KMS-11 (cell line): ENCODE measurements around the gene EDIL3.

ENCODE experiments used
- H2AFZ ChIP-seq: fragments of 200-600 bp; sonication (generic); 2 replicates; pipeline ENCODE4 v1.6.1; 2016; ENCODE audit warnings: antibody characterized with exemption, mixed run types, low read depth
- H3K27ac ChIP-seq: fragments of 200-600 bp; sonication (generic); 2 replicates; pipeline ENCODE4 v1.6.1; 2016; ENCODE audit warnings: mild to moderate bottlenecking, mixed run types
- H3K27me3 ChIP-seq: fragments of 200-600 bp; sonication (generic); 2 replicates; pipeline ENCODE4 v1.6.1; 2017; ENCODE audit warnings: mild to moderate bottlenecking, low read depth, mixed run types, moderate library complexity; ENCODE audit not compliant: insufficient read depth
- H3K36me3 ChIP-seq: fragments of 200-600 bp; sonication (generic); 2 replicates; pipeline ENCODE4 v1.6.1; 2017; ENCODE audit warnings: mild to moderate bottlenecking, mixed run types; ENCODE audit not compliant: insufficient read depth
- H3K4me1 ChIP-seq: fragments of 200-600 bp; sonication (generic); 2 replicates; pipeline ENCODE4 v1.6.1; 2016; ENCODE audit warnings: mild to moderate bottlenecking, low read depth, mixed run types; ENCODE audit not compliant: poor library complexity, severe bottlenecking
- H3K4me2 ChIP-seq: fragments of 200-600 bp; sonication (generic); 2 replicates; pipeline ENCODE4 v1.7.0; 2016; ENCODE audit warnings: mild to moderate bottlenecking, mixed run types
- H3K4me3 ChIP-seq: fragments of 200-600 bp; sonication (generic); IDR thresholded peaks from 2 replicates; pipeline ENCODE4 v1.6.1; 2017; ENCODE audit warnings: low read depth, low read length, mixed read lengths; ENCODE audit not compliant: insufficient read depth
- H3K79me2 ChIP-seq: fragments of 200-600 bp; sonication (generic); 2 replicates; pipeline ENCODE4 v1.6.1; 2016; ENCODE audit warnings: low read depth, mixed run types; ENCODE audit not compliant: insufficient read depth
- H3K9ac ChIP-seq: fragments of 200-600 bp; sonication (generic); 2 replicates; pipeline ENCODE4 v1.6.1; 2016; ENCODE audit warnings: mild to moderate bottlenecking, mixed run types
- H4K20me1 ChIP-seq: fragments of 200-600 bp; sonication (generic); 2 replicates; pipeline ENCODE4 v1.6.1; 2016; ENCODE audit warnings: mild to moderate bottlenecking, mixed run types; ENCODE audit not compliant: insufficient read depth
- TF ChIP-seq, protein P1 (sequence below): fragments of 200-600 bp; sonication (generic); conservative IDR thresholded peaks from 2 replicates; pipeline ENCODE4 v1.6.1; 2017; ENCODE audit warnings: low read depth, mild to moderate bottlenecking, antibody characterized with exemption, low read length, moderate library complexity, mixed read lengths

EDIL3 gene

DNA sequence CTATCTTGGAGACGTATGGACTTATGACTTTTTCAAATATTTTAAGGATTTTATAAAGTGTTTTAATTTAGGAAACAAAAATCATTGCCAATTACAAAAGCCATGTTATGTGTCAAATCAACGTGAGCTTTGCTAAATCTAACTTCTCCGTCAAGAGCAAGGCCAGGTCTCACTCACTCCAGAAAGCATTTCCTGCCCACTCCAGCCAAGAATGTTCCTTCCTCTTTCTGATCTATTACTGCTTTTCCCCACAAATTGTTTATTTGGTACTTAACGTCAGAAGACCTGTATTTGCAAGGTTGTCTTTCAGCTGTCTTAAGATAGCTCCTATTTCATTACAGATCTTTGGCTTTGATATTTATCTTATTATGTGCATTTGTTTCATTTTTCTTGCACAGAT, 470.5 kb downstream of the EDIL3 start:
- no peak overlapping the region for H3K9ac ChIP-seq
- H3K4me1 ChIP-seq: no peaks in the 10 kb centered on the region
- H3K4me3 ChIP-seq: no peak overlapping the region
- H3K79me2 ChIP-seq: no peaks in the 10 kb centered on the region
- no peak overlapping the region for H3K4me2 ChIP-seq
- no peak overlapping the region for H3K27ac ChIP-seq
- H3K27me3 ChIP-seq: no peaks in the 10 kb centered on the region
- no peaks in the 10 kb centered on the region for H4K20me1 ChIP-seq
- no peak overlapping the region for H2AFZ ChIP-seq
- TF ChIP-seq, protein P1, sequence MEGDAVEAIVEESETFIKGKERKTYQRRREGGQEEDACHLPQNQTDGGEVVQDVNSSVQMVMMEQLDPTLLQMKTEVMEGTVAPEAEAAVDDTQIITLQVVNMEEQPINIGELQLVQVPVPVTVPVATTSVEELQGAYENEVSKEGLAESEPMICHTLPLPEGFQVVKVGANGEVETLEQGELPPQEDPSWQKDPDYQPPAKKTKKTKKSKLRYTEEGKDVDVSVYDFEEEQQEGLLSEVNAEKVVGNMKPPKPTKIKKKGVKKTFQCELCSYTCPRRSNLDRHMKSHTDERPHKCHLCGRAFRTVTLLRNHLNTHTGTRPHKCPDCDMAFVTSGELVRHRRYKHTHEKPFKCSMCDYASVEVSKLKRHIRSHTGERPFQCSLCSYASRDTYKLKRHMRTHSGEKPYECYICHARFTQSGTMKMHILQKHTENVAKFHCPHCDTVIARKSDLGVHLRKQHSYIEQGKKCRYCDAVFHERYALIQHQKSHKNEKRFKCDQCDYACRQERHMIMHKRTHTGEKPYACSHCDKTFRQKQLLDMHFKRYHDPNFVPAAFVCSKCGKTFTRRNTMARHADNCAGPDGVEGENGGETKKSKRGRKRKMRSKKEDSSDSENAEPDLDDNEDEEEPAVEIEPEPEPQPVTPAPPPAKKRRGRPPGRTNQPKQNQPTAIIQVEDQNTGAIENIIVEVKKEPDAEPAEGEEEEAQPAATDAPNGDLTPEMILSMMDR: no peak
- no peaks in the 10 kb centered on the region for H3K36me3 ChIP-seq

DNA sequence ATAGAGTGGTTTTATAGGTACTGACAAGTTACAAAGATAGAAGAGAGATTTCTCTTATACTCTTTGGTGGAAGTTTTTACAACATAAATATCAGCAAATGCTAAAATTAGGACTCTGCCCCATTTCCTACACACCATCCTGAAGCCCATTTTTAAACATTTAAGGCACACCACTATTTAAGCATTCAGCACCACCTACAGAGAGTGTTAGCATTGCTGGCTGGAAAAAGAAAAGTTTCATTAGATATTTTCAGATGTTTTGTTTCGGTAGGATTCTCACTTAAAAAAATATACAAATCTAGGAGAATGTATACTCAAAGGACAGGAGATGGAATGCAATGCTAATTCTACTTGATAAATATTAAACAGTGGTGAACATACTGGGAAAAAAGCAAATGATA, 471.1 kb downstream of the EDIL3 start:
- Histone ChIP-seq H3K4me3 (no peak overlapping the region), H3K9ac (no peak overlapping the region), H3K27me3 (no peaks in the 10 kb centered on the region), H3K79me2 (no peaks in the 10 kb centered on the region), H2AFZ (no peak overlapping the region), H4K20me1 (no peaks in the 10 kb centered on the region), H3K36me3 (no peaks in the 10 kb centered on the region), H3K27ac (no peak overlapping the region), H3K4me1 (no peaks in the 10 kb centered on the region), H3K4me2 (no peak overlapping the region)
- TF ChIP-seq, protein P1: no peak

DNA sequence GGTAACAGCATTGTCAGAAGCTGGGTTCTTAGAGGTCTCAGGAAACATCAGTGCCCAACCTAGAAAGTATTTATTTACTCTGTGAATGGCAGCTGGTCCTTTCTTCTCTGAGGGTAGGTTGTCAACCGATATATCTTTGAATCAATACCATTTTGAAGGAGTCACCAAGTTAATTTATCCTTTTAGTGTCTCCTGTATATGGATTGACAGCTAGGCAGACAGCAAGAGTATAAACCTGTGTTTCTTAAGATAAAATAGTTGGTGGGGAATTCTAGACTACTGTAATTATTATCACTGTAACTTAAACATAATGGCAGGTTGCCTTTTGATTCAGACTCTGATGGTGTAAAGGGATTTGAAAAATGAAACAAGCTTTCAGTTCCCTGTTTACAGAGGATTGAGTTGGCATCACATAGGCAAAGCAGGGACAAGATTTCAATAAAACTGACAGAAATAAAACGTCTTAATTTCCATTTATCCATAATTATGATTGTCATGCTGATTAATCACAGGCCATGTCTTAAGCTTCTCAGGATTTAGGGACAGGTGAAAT, 473.2 kb downstream of the EDIL3 start:
- Histone ChIP-seq H3K27me3 (no peaks in the 10 kb centered on the region), H3K4me2 (no peak overlapping the region), H3K9ac (no peak overlapping the region), H3K4me1 (no peaks in the 10 kb centered on the region), H4K20me1 (no peaks in the 10 kb centered on the region), H3K27ac (no peak overlapping the region), H3K36me3 (no peaks in the 10 kb centered on the region), H3K79me2 (no peaks in the 10 kb centered on the region), H3K4me3 (no peak overlapping the region), H2AFZ (no peak overlapping the region)
- TF ChIP-seq, protein P1: no peak

DNA sequence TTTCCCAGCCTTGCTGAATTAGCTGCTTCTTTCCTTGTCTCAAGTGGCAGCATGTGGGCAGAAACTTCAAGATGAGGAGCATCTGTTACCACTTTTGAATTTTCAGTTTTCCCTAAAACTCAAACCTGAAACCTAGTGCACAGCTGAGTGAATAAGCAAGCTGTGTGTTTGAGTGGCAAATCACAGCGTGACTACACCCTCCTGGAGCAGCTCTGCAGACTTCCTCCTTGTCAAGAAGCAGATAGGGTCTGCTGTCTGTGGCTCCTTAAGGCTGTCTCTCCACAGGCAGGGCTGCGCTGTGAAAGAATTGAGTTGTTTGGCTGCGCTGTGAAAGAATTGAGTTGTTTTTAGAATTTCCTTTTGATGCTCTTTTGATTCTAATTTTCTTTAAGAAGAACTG, 484.4 kb downstream of the EDIL3 start:
- H3K27me3 ChIP-seq: no peaks in the 10 kb centered on the region
- no peaks in the 10 kb centered on the region for H3K79me2 ChIP-seq
- no peak overlapping the region for H3K27ac ChIP-seq
- H2AFZ ChIP-seq: no peak overlapping the region
- H3K4me2 ChIP-seq: no peak overlapping the region
- TF ChIP-seq, protein P1: no peak
- no peaks in the 10 kb centered on the region for H3K4me1 ChIP-seq
- no peaks in the 10 kb centered on the region for H4K20me1 ChIP-seq
- no peak overlapping the region for H3K4me3 ChIP-seq
- H3K36me3 ChIP-seq: no peaks in the 10 kb centered on the region
- H3K9ac ChIP-seq: no peak overlapping the region
